IMR-90 (cell line): ENCODE measurements around the gene SLC44A1. TPM values are rescaled to one million over a fixed set of nuclear protein-coding genes. Genes with fewer than 3 reads are reported as not detected.
A peak's percentile ranks its signal among the peaks of the same experiment; 100 is the strongest.

ENCODE experiments used
- ATAC-seq: fragments of 200-7000 bp; cut with Tn5 transposase; 2 replicates; pipeline ENCODE4 v1.9.1; 2020; ENCODE audit warnings: low read depth, mild to moderate bottlenecking, moderate library complexity
- BruUV-seq: library from RNA; stranded (reverse); fragments of 400-500 nt; replicated peaks from 2 replicates; lab custom pipeline; 2021; lab: Mats Ljungman, UMichigan
- CTCF ChIA-PET: fragments of 300-600 bp; formaldehyde crosslinking; extraction: SDS; loops from one replicate; lab custom pipeline; 2021; ENCODE audit warnings: antibody characterized with exemption; lab: Yijun Ruan, JAX
- POLR2A ChIA-PET: fragments of 300-600 bp; sonication (Branson Sonifier 250); formaldehyde crosslinking; loops from one replicate; lab custom pipeline; 2022; ENCODE audit warnings: antibody characterized with exemption; ENCODE audit not compliant: unreplicated experiment; lab: Charles Lee
- DNase-seq: peaks from one replicate; pipeline ENCODE4 v3.0.0; 2013
- H2AFZ ChIP-seq: replicated peaks from 2 replicates; pipeline ENCODE3; 2013; ENCODE audit warnings: low read length, mild to moderate bottlenecking; ENCODE audit not compliant: poor library complexity
- H2AK5ac ChIP-seq: 2 replicates; pipeline ENCODE4 v1.6.1; 2013; ENCODE audit warnings: low read depth, low read length, inconsistent platforms
- H2AK9ac ChIP-seq: replicated peaks from 2 replicates; pipeline ENCODE3; 2013; ENCODE audit warnings: mild to moderate bottlenecking, low read depth, low read length, moderate library complexity; ENCODE audit not compliant: poor library complexity
- H2BK120ac ChIP-seq: 2 replicates; pipeline ENCODE4 v1.6.1; 2013; ENCODE audit warnings: low read depth, low read length, inconsistent platforms
- H2BK15ac ChIP-seq: 3 replicates; pipeline ENCODE4 v1.6.1; 2013; ENCODE audit warnings: low read depth, low read length, inconsistent platforms
- H2BK20ac ChIP-seq: 2 replicates; pipeline ENCODE4 v1.6.1; 2013; ENCODE audit warnings: low read depth, mild to moderate bottlenecking, inconsistent platforms, low read length, moderate library complexity
- H2BK5ac ChIP-seq: 2 replicates; pipeline ENCODE4 v1.6.1; 2013; ENCODE audit warnings: mild to moderate bottlenecking, low read depth, low read length, inconsistent platforms; ENCODE audit not compliant: poor library complexity, severe bottlenecking
- H3K14ac ChIP-seq: replicated peaks from 2 replicates; pipeline ENCODE4 v1.6.1; 2013; ENCODE audit warnings: low read depth, low read length, inconsistent platforms
- H3K18ac ChIP-seq: 2 replicates; pipeline ENCODE4 v1.6.1; 2013; ENCODE audit warnings: low read depth, low read length, control low read depth
- H3K23ac ChIP-seq: 2 replicates; pipeline ENCODE4 v1.6.1; 2013; ENCODE audit warnings: low read depth, low read length, inconsistent platforms
- H3K27ac ChIP-seq: 2 replicates; pipeline ENCODE4 v1.5.1; 2013; ENCODE audit warnings: mild to moderate bottlenecking, control low read depth, low read length; ENCODE audit not compliant: insufficient read depth
- H3K27me3 ChIP-seq: 2 replicates; pipeline ENCODE4 v1.6.1; 2013; ENCODE audit warnings: low read length; ENCODE audit not compliant: control insufficient read depth, insufficient read depth
- H3K36me3 ChIP-seq: 2 replicates; pipeline ENCODE4 v1.6.1; 2013; ENCODE audit warnings: low read length, mixed read lengths; ENCODE audit not compliant: control insufficient read depth, insufficient read depth
- H3K4ac ChIP-seq: 2 replicates; pipeline ENCODE4 v1.6.1; 2013; ENCODE audit warnings: low read depth, low read length, inconsistent platforms
- H3K4me1 ChIP-seq: 2 replicates; pipeline ENCODE4 v1.6.1; 2013; ENCODE audit warnings: low read length, mixed read lengths; ENCODE audit not compliant: control insufficient read depth, insufficient read depth
- H3K4me2 ChIP-seq: 2 replicates; pipeline ENCODE4 v1.6.1; 2013; ENCODE audit warnings: low read depth, mild to moderate bottlenecking, control low read depth, low read length, moderate library complexity
- H3K4me3 ChIP-seq: 2 replicates; pipeline ENCODE4 v1.5.1; 2013; ENCODE audit warnings: low read depth, mild to moderate bottlenecking, control low read depth, low read length, moderate library complexity; ENCODE audit not compliant: insufficient read depth
- H3K56ac ChIP-seq: 2 replicates; pipeline ENCODE4 v1.6.1; 2013; ENCODE audit warnings: low read length, inconsistent platforms; ENCODE audit not compliant: insufficient read depth; ENCODE audit errors: extremely low read depth
- H3K79me1 ChIP-seq, 2 experiments: 2 replicates each; pipeline ENCODE4 v1.6.1; 2013; ENCODE audit warnings: low read length in 2 of 2, inconsistent platforms in 1 of 2, low read depth in 1 of 2
- H3K9ac ChIP-seq: 2 replicates; pipeline ENCODE4 v1.6.1; 2013; ENCODE audit warnings: low read depth, low read length, control low read depth
- H3K9me1 ChIP-seq: 2 replicates; pipeline ENCODE4 v1.6.1; 2013; ENCODE audit warnings: low read length, inconsistent platforms; ENCODE audit not compliant: insufficient read depth
- H3K9me3 ChIP-seq: 2 replicates; pipeline ENCODE4 v1.6.1; 2013; ENCODE audit warnings: low read length; ENCODE audit not compliant: control insufficient read depth, insufficient read depth
- H4K20me1 ChIP-seq: 2 replicates; pipeline ENCODE4 v1.6.1; 2013; ENCODE audit warnings: low read length, inconsistent platforms; ENCODE audit not compliant: insufficient read depth
- H4K5ac ChIP-seq: 2 replicates; pipeline ENCODE4 v1.6.1; 2013; ENCODE audit warnings: mild to moderate bottlenecking, low read depth, low read length, control low read depth
- H4K8ac ChIP-seq, 2 experiments: 2 replicates each; pipeline ENCODE4 v1.6.1; 2013; ENCODE audit warnings: low read depth in 2 of 2, low read length in 2 of 2, control low read depth in 1 of 2, inconsistent platforms in 1 of 2
- H4K91ac ChIP-seq: 2 replicates; pipeline ENCODE4 v1.6.1; 2013; ENCODE audit warnings: low read depth, low read length, inconsistent platforms; ENCODE audit not compliant: insufficient read depth
- BHLHE40 ChIP-seq: fragments of 150-350 bp; IDR thresholded peaks from 2 replicates; pipeline ENCODE4 v1.6.1; 2016; ENCODE audit warnings: mild to moderate bottlenecking, low read depth, low read length
- FOS ChIP-seq: fragments of 150-350 bp; IDR thresholded peaks from 2 replicates; pipeline ENCODE4 v1.6.1; 2016; ENCODE audit warnings: low read depth, low read length
- MAFK ChIP-seq: IDR thresholded peaks from 2 replicates; pipeline ENCODE4 v1.6.1; 2012; ENCODE audit warnings: low read depth, low read length, improper control_type of control experiment
- MAZ ChIP-seq: IDR thresholded peaks from 2 replicates; pipeline ENCODE4 v1.6.1; 2012; ENCODE audit warnings: low read depth, mild to moderate bottlenecking, low read length, improper control_type of control experiment, moderate library complexity, borderline replicate concordance
- MXI1 ChIP-seq: IDR thresholded peaks from 2 replicates; pipeline ENCODE4 v1.6.1; 2012; ENCODE audit warnings: low read depth, mild to moderate bottlenecking, low read length, moderate library complexity, borderline replicate concordance
- RAD21 ChIP-seq: IDR thresholded peaks from 2 replicates; pipeline ENCODE4 v1.6.1; 2012; ENCODE audit warnings: low read length, improper control_type of control experiment
- RCOR1 ChIP-seq: IDR thresholded peaks from 2 replicates; pipeline ENCODE4 v1.6.1; 2012; ENCODE audit warnings: mild to moderate bottlenecking, low read length, improper control_type of control experiment; ENCODE audit not compliant: insufficient replicate concordance
- SMC3 ChIP-seq: fragments of 150-350 bp; IDR thresholded peaks from 2 replicates; pipeline ENCODE4 v1.6.1; 2016; ENCODE audit warnings: low read depth, mild to moderate bottlenecking, antibody characterized with exemption, low read length, moderate library complexity
- dilution Hi-C: fragments of 300-500 bp; cut with HindIII; formaldehyde crosslinking; loops from one replicate; pipeline ENCODE4 v1.14.3; 2018; ENCODE audit warnings: low sequenced_read_pairs; ENCODE audit not compliant: unreplicated experiment
- in situ Hi-C: fragments of 300-500 bp; cut with MboI; formaldehyde crosslinking; loops from 3 replicates; pipeline ENCODE4 v1.14.3; 2019; ENCODE audit warnings: low sequenced_read_pairs, inconsistent platforms, mixed read lengths
- intact Hi-C: fragments of 100-400 bp; cut with micrococcal nuclease; formaldehyde crosslinking; loops from 2 replicates; pipeline ENCODE4 v1.10.0; 2022
- polyA plus RNA-seq, 3 experiments: library from polyadenylated mRNA; depleted of rRNA; stranded (reverse); fragments of >200 nt; gene quantifications; 2 replicates each; pipeline ENCODE4 v1.2.3, GENCODE V29; 2012; ENCODE audit warnings: low replicate concordance in 1 of 3
- total RNA-seq: library from RNA; depleted of rRNA; stranded (reverse); fragments of >200 nt; gene quantifications from 2 replicates; pipeline ENCODE4 v1.2.3, GENCODE V29; 2012
- TF ChIP-seq, protein P1 (sequence below): fragments of 150-350 bp; IDR thresholded peaks from 2 replicates; pipeline ENCODE4 v1.6.1; 2016; ENCODE audit warnings: low read depth, mild to moderate bottlenecking, low read length, moderate library complexity, borderline replicate concordance
- TF ChIP-seq, protein P2 (sequence below): fragments of 150-350 bp; IDR thresholded peaks from 2 replicates; pipeline ENCODE4 v1.6.1; 2017; ENCODE audit warnings: mild to moderate bottlenecking, antibody characterized with exemption, low read length, low read depth

The SLC44A1 gene
- total and polyA plus RNA-seq, 2 of the 4 experiments (the other 2 are of a cell fraction), result 5.2 to 21.7 TPM

DNA sequence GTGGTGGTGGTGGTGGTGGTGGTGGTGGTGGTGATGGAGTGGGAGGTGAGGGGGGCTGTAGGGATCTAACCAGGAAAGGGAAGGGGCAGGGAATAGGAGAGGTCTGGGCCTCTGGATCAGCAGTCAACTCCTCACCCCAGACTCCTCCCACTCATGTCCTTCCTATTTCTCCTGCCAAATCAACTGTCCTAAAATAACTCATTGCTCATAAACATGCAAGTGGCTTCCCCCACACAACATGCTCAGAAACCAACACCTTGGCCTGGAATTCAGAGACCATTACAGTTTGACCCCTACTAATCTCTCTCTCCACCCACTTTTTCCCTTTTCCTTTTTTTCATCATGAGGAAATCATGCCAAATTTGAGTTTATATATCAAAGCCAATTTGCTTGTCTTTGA lies 195.0 kb downstream of the SLC44A1 start:
- Histone ChIP-seq H3K4me2 (no peak overlapping the region), H2BK15ac (no peak overlapping the region), H2BK20ac (no peak overlapping the region), H2AK5ac (no peak overlapping the region), H4K5ac (no peak overlapping the region), H2AFZ (no peak overlapping the region), H3K36me3 (no peaks in the 10 kb centered on the region), H3K4me3 (no peak overlapping the region), H3K14ac (no peak overlapping the region), H3K79me1 (no peaks in the 10 kb centered on the region), H3K18ac (no peak overlapping the region; the same call in 1 of the 2 replicates), H3K9me3 (peaks cover 2% of the 10 kb centered on the region; the same call in 1 of the 2 replicates), H2BK5ac (no peak overlapping the region), H2AK9ac (no peak overlapping the region), H4K91ac (no peak overlapping the region), H2BK120ac (no peak overlapping the region), H3K4me1 (peaks cover 4% of the 10 kb centered on the region), H3K9ac (no peak overlapping the region), H4K8ac (no peak overlapping the region), H3K4ac (no peak overlapping the region), H4K20me1 (no peaks in the 10 kb centered on the region), H3K9me1 (no peaks in the 10 kb centered on the region), H3K27me3 (no peaks in the 10 kb centered on the region), H3K27ac (no peak overlapping the region), H3K23ac (no peak overlapping the region), H3K56ac (no peak overlapping the region)
- intact Hi-C loops, result no loop called here
- ChIA-PET POLR2A (no interaction called here), CTCF (interaction anchor here (0.6 kb wide), 1 partner anchor 639 kb away, joined by 3 read pairs; no protein-coding TSS in a partner anchor)
- BruUV-seq, result no TSS peak
- no peak for TF ChIP-seq MXI1
- no peak for TF ChIP-seq RAD21
- TF ChIP-seq SMC3, result no peak
- no peak for TF ChIP-seq FOS
- TF ChIP-seq BHLHE40, result no peak
- TF ChIP-seq, protein P1, sequence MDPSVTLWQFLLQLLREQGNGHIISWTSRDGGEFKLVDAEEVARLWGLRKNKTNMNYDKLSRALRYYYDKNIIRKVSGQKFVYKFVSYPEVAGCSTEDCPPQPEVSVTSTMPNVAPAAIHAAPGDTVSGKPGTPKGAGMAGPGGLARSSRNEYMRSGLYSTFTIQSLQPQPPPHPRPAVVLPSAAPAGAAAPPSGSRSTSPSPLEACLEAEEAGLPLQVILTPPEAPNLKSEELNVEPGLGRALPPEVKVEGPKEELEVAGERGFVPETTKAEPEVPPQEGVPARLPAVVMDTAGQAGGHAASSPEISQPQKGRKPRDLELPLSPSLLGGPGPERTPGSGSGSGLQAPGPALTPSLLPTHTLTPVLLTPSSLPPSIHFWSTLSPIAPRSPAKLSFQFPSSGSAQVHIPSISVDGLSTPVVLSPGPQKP, result no peak
- TF ChIP-seq, protein P2, sequence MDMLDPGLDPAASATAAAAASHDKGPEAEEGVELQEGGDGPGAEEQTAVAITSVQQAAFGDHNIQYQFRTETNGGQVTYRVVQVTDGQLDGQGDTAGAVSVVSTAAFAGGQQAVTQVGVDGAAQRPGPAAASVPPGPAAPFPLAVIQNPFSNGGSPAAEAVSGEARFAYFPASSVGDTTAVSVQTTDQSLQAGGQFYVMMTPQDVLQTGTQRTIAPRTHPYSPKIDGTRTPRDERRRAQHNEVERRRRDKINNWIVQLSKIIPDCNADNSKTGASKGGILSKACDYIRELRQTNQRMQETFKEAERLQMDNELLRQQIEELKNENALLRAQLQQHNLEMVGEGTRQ, result no peak
- TF ChIP-seq RCOR1, result no peak
- no peak for TF ChIP-seq MAFK
- no peak for TF ChIP-seq MAZ
- dilution Hi-C loops, result no loop called here
- ATAC-seq (no peak), DNase-seq (peak; percentile 62)
- in situ Hi-C loops, result no loop called here
